B cell (primary cell): Measurements from ENCODE around the gene SAMD10.

Source experiments
- CTCF ChIP-seq: fragments of 200-600 bp; IDR thresholded peaks from one replicate; pipeline ENCODE4 v1.8.0; 2022; ENCODE audit warnings: antibody characterized with exemption, mild to moderate bottlenecking
- EZH2 ChIP-seq: IDR thresholded peaks from 2 replicates; pipeline ENCODE4 v1.6.1; 2012; ENCODE audit warnings: borderline replicate concordance, low read depth, mild to moderate bottlenecking, moderate library complexity, low read length; ENCODE audit not compliant: insufficient read depth, poor library complexity, severe bottlenecking

GRCh38 chr20:63947638-63948456 is 31.6 kb downstream of the SAMD10 start:
- no peak for TF ChIP-seq CTCF
- TF ChIP-seq EZH2: no peak
